GM08714 (cell line): ENCODE data around the gene SAMD7.

Experiments used
- H3K4me3 ChIP-seq: fragments of 200-500 bp; sonication (Bioruptor generic); 2 replicates; pipeline ENCODE4 v1.5.1; 2014; ENCODE audit warnings: mild to moderate bottlenecking, low read length, inconsistent platforms
- ZNF274 ChIP-seq: IDR thresholded peaks from 2 replicates; pipeline ENCODE4 v1.6.1; 2012; ENCODE audit warnings: mild to moderate bottlenecking, low read depth, low read length

The SAMD7 gene

DNA sequence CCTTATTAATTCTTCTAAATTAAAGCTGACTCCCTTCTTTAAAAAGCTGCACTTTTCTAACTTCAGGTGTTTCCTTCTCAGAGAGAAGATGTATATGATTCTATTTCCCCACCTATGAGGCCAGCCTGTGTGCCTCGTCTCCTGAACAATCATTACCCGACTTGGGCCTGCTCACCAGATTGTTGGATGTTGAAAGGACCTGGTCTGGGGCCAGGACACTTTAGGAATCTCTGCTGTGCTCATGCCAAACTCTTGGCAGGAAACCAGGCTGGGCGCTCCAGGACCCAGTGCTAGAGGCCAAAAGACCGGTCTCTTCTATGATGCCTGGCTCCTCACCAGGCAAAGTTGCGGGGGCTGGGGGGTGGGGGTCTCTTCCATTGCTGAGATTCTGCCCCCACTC, 24.7 kb upstream of the SAMD7 start:
- no peak overlapping the region for H3K4me3 ChIP-seq
- no peak for TF ChIP-seq ZNF274

- TF ChIP-seq ZNF274, result no peak
- no peak overlapping the region for H3K4me3 ChIP-seq
Measured at GRCh38 chr3:169891886-169892285, 19.5 kb upstream of the SAMD7 start.

DNA sequence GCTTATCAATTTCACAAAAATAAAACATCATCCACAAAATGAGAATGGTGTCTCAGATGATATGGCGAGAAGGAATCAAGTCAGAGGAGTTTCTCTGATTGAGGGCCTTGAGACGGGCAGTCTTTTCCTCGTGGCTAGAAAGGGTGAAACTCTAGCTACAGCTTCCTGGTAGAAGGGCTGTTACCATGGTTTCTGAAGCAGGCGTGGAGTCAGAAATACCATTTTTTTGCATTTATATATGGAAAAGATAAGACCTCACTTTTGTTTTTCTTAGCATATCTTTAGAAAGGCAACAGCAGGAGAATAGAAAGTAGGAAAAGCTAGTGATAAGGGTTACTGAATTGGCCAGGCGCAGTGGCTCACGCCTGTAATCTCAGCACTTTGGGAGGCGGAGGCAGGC, 17.3 kb upstream of the SAMD7 start:
- TF ChIP-seq ZNF274, result no peak
- H3K4me3 ChIP-seq, result no peak overlapping the region

DNA sequence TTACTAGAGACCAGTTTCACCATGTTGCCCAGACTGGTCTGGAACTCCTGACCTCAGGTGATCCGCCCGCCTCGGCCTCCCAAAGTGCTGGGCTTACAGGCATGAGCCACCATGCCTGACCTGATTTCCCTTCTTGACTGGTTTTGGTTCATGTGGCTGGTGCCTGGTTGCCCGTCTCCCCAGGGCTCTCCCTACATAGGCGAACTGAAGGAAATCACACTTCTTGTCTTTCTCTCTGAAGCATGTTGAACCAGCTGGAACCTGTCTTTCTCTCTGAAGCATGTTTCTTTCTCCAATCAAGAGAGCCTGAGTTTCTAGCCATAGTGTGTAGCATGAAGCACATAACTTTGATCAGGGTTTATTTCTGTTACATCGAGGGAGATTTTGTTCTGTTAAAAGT, 16.3 kb upstream of the SAMD7 start:
- no peak for TF ChIP-seq ZNF274

GRCh38 chr3:169897284-169897683, 14.1 kb upstream of the SAMD7 start:
- no peak for TF ChIP-seq ZNF274
- H3K4me3 ChIP-seq, result no peak overlapping the region

More for the DNA sequence above, 16.3 kb upstream of the SAMD7 start:
- no peak overlapping the region for H3K4me3 ChIP-seq

DNA sequence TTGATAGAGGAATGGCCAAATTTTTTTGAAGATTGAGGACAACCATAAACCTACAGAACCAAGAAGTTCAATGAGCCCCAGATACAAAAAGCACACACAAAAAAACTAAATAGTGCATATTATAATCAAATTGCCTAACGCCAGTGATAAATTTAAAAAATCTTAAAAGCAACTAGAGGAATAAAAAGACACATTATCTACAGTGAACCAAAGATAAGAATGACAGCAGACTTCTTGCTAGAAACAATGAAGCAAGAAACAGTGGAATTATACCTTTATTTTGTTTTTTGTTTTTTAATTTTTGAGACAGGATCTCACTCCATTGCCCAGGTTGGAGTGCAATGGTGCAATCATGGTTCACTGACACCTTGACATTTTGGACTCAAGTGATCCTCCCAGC, 9.9 kb upstream of the SAMD7 start:
- no peak for TF ChIP-seq ZNF274
- no peak overlapping the region for H3K4me3 ChIP-seq

GRCh38 chr3:169905404-169905803, 6.0 kb upstream of the SAMD7 start:
- no peak for TF ChIP-seq ZNF274

DNA sequence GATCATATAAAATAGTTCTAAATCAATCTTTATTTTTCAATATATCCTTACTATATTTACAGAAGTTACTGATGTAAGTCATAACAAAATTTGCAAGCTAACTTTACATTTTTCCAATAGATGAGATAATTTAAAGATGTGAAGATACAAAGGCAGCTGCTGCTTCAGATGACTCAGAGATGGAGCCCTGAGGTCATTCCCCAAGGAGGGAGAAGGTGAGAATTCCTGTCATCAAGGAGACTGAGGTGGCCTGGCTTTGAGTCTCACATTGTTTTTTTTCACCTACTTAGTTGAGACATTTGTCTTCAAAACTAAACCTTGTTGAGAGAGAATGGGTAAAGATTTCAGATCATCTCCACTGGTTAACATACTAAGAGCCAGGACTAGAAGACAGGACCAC, 3.9 kb upstream of the SAMD7 start:
- no peak for TF ChIP-seq ZNF274
- no peak overlapping the region for H3K4me3 ChIP-seq

More at GRCh38 chr3:169905404-169905803, 6.0 kb upstream of the SAMD7 start:
- no peak overlapping the region for H3K4me3 ChIP-seq

- no peak overlapping the region for H3K4me3 ChIP-seq
- no peak for TF ChIP-seq ZNF274
Measured at GRCh38 chr3:169907944-169908343, 3.4 kb upstream of the SAMD7 start.

- no peak overlapping the region for H3K4me3 ChIP-seq
- TF ChIP-seq ZNF274, result no peak
Measured at GRCh38 chr3:169913323-169913722, 2.0 kb downstream of the SAMD7 start.

DNA sequence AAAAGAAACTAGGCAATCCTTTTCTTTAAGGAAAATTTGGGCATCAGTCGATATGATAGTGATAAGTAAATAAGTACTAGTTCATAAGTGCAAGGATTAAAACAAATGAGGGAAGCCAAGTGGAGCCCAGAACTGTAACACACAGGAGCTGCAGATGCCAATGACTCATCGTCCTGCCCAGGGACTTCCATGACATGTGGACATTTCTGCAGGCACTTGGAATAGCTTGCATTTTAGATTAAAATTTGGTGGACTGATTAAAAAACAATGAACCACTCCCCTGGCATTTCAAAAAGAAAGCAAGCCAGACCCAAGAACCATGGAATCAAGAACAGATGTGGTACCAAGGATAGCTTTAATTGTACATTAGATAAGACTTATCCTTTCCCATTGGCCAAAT, 2.9 kb downstream of the SAMD7 start:
- TF ChIP-seq ZNF274, result no peak
- no peak overlapping the region for H3K4me3 ChIP-seq

DNA sequence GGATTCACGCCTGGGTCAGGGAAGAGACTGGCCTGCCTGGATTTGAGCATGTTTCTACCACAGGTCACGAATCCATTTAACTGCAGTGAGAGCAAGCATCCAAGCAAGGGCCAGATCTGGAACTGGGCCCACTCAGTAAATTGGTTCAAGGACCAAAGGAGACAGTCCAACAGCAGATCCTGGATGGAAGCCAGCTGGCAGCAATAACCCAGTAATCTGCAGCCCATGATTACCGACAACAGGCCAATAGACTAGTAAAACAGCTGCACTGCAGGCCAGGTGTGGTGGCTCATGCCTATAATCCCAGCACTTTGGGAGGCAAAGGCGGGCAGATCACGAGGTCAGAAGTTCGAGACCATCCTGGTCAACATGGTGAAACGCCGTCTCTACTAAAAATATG, 11.8 kb downstream of the SAMD7 start:
- TF ChIP-seq ZNF274, result no peak
- no peak overlapping the region for H3K4me3 ChIP-seq

DNA sequence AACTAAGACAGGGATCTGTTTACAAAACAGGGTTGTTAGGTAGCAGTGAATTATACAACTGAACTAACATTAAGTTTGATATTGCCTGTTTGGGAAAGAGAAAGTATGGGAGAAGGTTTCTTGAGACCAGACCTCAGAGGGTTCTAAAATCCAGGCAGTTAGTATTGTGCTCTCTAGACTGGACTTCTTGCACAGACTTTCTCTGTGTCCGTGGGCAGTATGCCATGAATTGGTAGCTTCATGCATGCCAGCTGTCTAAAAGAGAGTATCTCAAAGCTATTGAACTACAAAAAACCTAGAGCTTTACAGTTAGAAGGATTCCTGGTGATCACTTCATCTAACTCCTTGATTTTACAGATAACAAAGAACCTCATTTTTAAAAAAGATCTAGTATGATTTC, 12.5 kb downstream of the SAMD7 start:
- no peak for TF ChIP-seq ZNF274
- no peak overlapping the region for H3K4me3 ChIP-seq

DNA sequence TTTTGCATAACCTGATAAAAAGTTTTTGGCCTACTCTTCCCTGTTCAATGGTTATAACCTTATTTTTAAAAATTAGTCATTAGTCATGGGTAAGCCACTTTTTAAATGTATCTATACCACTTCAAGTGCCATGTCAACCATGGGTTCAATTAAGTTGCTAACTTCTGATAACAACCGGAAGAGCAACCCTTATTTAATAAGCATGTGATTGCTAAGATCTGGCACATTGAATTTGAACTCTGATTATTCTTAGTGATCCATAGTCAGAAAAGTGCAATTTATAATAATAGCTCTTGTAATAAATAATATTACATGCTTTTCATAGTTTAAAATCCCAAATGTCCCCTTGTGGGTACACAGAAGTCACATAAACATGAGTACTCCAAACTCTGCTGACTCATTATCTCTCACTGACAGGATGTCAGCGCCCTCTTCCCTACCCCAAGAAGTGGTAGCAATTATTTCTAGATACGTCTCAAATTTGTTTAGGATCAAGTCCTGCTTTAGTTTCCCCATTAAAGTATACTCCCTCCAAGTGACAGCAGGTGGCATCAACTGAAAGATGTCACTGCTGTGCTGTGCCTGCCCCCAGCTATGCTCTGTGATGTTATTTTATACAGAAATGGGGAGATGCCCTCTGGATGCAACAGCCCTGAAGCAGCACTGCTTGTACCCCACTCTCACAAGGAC, 18.6 kb downstream of the SAMD7 start:
- no peak overlapping the region for H3K4me3 ChIP-seq
- no peak for TF ChIP-seq ZNF274

DNA sequence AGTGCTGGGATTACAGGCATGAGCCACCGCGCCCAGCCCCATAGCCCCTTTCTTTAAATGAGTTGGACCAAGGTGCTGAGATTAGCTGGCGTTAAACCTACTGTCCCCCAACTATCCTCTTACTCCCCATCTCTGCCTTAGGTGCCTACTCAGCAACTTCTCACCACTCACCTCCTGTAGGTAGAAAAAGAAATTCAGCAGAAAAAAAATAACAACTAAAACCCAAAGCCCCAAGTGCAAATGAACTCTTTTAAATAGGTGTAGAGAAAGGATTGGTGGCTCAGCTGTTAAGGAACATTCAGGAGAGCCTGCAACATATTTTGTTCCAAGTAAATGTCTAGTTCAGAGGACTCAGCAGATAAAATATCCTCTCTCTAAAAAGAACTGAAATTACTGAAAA, 19.5 kb downstream of the SAMD7 start:
- no peak for TF ChIP-seq ZNF274
- no peak overlapping the region for H3K4me3 ChIP-seq
